ENCODE data around the gene SPPL2A.

SPPL2A gene

DNA sequence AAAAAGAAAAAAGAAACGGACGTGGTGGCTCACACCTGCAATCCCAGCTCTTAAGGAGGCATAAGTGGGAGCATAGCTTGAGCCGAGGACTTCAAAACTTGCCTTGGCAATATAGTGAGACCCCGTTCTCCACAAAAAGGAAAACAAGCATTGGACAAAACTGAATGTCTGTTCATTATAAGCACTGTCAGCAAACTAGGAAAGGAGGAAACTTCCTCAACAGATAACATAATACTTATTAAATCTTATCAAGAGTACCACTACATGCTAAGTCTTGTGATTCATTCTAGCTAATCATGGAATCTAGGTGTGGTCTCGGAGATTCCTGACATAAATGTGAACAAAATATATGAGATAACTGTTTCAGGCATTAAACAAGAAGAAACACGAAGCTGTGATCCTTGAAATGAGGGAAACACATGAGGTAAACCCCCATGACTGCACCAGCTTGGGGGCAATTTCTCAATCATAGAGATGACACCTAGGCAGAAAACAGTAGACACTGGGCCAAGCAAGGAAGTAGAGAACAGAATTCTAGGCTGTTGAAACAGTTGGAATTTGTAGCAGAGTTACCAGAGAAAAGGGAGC lies 112.3 kb downstream of the SPPL2A start:
- no peak overlapping the region for H3K27ac ChIP-seq (ENCODE audit: low read depth, low read length, poor library complexity, severe bottlenecking)
- H3K36me3 ChIP-seq (ENCODE audit: insufficient read depth, low read length), result peaks cover 73% of the 10 kb centered on the region
- no peaks in the 10 kb centered on the region for H3K9me3 ChIP-seq (ENCODE audit: low read length)
- no peaks in the 10 kb centered on the region for H3K79me2 ChIP-seq (ENCODE audit: insufficient read depth, low read length)
- H2AFZ ChIP-seq (ENCODE audit: low read length), result no peak overlapping the region
- no peak overlapping the region for H3K4me3 ChIP-seq (ENCODE audit: low read depth, low read length, poor library complexity, severe bottlenecking)
- no peak overlapping the region for H3K4me2 ChIP-seq (ENCODE audit: low read length)
- H3K4me1 ChIP-seq (ENCODE audit: insufficient read depth, low read length, severe bottlenecking), result no peaks in the 10 kb centered on the region
- no peaks in the 10 kb centered on the region for H3K9me2 ChIP-seq (ENCODE audit: low read depth, low read length)
- H3K9ac ChIP-seq (ENCODE audit: low read length), result no peak overlapping the region
- no peaks in the 10 kb centered on the region for H3K27me3 ChIP-seq (ENCODE audit: insufficient read depth, low read length)
- no peaks in the 10 kb centered on the region; the same call in 1 of the 2 replicates for H3F3A ChIP-seq (ENCODE audit: insufficient read depth, low read length)
- no peaks in the 10 kb centered on the region for H4K20me1 ChIP-seq (ENCODE audit: insufficient read depth, low read length)
- TF ChIP-seq, protein P1, sequence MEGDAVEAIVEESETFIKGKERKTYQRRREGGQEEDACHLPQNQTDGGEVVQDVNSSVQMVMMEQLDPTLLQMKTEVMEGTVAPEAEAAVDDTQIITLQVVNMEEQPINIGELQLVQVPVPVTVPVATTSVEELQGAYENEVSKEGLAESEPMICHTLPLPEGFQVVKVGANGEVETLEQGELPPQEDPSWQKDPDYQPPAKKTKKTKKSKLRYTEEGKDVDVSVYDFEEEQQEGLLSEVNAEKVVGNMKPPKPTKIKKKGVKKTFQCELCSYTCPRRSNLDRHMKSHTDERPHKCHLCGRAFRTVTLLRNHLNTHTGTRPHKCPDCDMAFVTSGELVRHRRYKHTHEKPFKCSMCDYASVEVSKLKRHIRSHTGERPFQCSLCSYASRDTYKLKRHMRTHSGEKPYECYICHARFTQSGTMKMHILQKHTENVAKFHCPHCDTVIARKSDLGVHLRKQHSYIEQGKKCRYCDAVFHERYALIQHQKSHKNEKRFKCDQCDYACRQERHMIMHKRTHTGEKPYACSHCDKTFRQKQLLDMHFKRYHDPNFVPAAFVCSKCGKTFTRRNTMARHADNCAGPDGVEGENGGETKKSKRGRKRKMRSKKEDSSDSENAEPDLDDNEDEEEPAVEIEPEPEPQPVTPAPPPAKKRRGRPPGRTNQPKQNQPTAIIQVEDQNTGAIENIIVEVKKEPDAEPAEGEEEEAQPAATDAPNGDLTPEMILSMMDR (IDR thresholded peaks at IDR 0.05; ENCODE audit: low read length), result no peak
- no peak for TF ChIP-seq EZH2 (IDR thresholded peaks at IDR 0.05; ENCODE audit: borderline replicate concordance, low read length)

DNA sequence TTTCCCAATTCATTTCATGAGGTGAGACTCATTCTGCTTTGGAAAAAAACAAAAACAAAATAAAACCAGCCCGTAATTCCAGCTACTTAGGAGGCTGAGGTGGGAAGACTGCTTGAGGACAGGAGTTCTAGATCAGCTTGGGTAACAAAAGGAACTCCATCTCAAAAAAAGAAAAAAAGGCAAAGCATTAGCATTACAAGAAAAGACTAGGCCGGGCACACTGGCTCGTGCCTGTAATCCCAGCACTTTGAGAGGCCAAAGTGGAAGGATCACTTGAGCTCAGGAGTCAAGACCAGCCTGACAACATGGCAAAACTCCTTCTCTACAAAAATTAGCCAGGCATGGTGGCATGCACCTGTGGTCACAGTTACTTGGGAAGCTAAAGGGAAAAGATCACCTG lies 112.8 kb downstream of the SPPL2A start:
- H3K9me3 ChIP-seq (ENCODE audit: low read length), result no peaks in the 10 kb centered on the region
- H3K4me1 ChIP-seq (ENCODE audit: insufficient read depth, low read length, severe bottlenecking), result no peaks in the 10 kb centered on the region
- H4K20me1 ChIP-seq (ENCODE audit: insufficient read depth, low read length), result no peaks in the 10 kb centered on the region
- no peak overlapping the region for H2AFZ ChIP-seq (ENCODE audit: low read length)
- no peaks in the 10 kb centered on the region for H3K9me2 ChIP-seq (ENCODE audit: low read depth, low read length)
- no peak overlapping the region for H3K4me3 ChIP-seq (ENCODE audit: low read depth, low read length, poor library complexity, severe bottlenecking)
- H3K9ac ChIP-seq (ENCODE audit: low read length), result no peak overlapping the region
- no peak for TF ChIP-seq EZH2 (IDR thresholded peaks at IDR 0.05; ENCODE audit: borderline replicate concordance, low read length)
- TF ChIP-seq, protein P1 (IDR thresholded peaks at IDR 0.05; ENCODE audit: low read length), result no peak
- H3K36me3 ChIP-seq (ENCODE audit: insufficient read depth, low read length), result peaks cover 70% of the 10 kb centered on the region
- no peaks in the 10 kb centered on the region; the same call in 1 of the 2 replicates for H3F3A ChIP-seq (ENCODE audit: insufficient read depth, low read length)
- H3K79me2 ChIP-seq (ENCODE audit: insufficient read depth, low read length), result no peaks in the 10 kb centered on the region
- no peak overlapping the region for H3K4me2 ChIP-seq (ENCODE audit: low read length)
- no peak overlapping the region for H3K27ac ChIP-seq (ENCODE audit: low read depth, low read length, poor library complexity, severe bottlenecking)
- no peaks in the 10 kb centered on the region for H3K27me3 ChIP-seq (ENCODE audit: insufficient read depth, low read length)

All from OCI-LY1 (cell line).